ENCODE data around the gene ARHGAP23.
A peak's percentile ranks its signal among the peaks of the same experiment; 100 is the strongest.
"Not testable (repeated sequence)": the region's sequence is repeated elsewhere in the genome, so short reads cannot be mapped to it uniquely, and the experiment has no call there.

Gene ARHGAP23

DNA sequence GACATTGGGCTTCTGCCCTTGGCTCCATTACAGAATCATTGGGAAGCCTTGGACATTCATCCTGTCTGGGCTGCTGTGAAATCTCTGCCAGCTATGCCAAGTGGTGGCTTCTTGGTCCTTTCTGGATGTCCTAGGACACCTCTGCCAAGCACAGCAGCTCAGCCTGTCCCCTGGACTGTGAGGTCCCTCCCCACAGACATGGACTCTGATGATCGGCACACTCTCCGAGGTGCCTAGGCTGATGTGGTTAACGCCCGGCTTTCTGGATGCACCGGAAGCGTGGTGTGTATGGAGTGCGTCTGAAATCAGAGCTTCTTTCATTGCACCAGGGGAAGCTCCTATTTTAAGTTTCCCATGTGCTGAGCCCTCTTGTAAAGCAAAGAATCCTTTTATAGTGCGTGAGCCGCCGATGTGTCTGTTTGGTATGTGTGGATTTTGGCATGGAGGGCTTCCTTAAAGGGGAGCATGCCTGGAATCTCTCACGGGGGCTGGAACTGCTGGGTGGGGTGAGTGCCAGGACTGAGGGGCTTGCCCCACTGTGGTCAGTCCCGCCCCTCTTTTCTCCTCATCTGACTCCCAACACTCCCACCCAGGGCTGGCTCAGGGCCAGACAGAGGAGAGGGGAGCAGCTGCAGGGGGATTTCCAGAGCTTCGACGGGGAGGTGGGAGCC is 7.0 kb upstream of the ARHGAP23 start:
- no peak for DNase-seq

DNA sequence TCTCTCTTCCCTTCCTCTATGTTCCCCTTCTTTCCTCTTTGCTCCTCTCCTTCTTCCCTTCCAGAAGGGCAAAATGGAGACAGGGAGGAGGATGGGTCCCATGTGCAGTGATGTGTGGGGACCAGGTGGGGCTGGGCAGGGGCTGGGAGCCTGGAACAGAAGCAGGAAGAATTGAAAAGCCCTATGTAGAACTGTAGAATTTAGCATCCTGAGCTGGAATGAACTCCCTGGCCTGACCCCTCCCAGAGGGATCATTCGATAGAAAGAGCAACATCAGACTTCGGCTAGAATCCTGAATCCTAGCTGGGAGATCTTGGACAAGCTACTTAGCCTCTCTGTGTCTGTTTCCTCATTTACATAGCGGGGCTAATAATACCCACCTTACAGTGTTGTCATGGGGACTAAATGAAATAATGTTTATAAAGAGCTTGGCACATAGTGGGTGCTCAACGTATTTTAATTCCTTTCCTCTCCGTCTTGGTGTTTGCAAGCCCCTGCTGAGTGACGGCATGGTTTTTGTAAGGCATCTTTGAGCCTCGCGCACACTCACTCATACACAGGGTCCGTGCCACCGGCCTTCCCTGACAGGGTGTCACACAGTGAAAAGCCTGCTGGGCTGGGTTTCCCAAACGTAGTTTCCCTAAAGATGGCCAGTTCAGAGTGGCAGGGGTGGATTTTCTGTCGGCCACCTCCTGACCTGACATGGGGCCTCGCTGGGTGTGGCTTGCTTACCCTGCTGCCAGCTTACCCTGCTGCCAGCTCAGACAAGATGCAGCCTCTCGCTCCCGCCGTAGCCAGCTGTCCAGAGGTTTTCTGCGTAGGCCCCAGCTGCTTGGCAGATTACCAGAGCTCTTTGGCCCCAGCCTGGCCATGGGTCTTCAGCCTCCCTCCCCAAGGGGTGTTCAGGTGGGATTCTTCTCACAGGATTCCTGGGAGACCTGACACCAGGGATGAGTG is 6.1 kb upstream of the ARHGAP23 start:
- no peak for DNase-seq

GRCh38 chr17:38424297-38424972 is 3.8 kb upstream of the ARHGAP23 start:
- no peak for DNase-seq

DNA sequence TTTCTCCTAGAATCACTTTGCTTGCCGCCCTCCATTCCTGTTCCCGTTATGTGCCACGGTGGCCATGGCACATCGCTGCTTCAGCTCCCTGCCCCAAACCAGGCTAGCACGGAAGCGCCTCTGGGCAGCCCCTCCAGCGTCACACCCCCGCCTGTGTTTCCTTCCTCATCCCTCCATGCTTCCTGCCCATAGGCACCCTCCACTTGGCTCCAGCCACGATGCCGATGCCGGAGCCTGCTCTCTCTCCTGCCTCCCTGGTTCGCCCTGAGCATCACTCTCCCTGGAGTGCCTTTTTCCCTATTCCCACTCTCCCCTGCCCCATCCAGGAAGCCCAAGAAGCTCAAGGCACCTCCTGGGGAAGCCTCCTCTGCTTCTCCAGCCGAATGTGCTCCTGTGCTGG is 3.2 kb upstream of the ARHGAP23 start:
- DNase-seq: no peak

DNA sequence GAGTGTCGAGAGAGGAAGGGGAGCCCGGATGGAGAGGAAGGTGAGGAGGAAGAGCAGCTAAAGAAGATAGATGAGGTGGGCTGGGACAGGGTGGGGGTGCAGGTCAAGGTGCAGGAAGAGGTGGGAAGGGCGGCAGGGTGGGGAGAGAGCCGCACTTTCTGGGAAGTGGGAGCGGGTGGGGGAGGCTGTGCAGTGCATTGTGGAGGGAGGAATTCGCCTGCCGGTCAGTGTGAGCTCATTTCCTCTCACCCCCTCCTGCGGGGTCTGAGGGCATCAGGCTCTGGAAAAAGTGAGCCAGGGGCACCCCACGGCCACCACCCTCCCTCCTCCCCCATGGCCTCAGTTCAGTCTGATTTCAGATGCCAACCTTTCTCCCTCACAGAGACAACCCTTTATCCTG is 2.5 kb upstream of the ARHGAP23 start:
- DNase-seq: no peak

- DNase-seq: no peak
These were observed 1.8 kb upstream of the ARHGAP23 start for GRCh38 chr17:38426441-38426840.

DNA sequence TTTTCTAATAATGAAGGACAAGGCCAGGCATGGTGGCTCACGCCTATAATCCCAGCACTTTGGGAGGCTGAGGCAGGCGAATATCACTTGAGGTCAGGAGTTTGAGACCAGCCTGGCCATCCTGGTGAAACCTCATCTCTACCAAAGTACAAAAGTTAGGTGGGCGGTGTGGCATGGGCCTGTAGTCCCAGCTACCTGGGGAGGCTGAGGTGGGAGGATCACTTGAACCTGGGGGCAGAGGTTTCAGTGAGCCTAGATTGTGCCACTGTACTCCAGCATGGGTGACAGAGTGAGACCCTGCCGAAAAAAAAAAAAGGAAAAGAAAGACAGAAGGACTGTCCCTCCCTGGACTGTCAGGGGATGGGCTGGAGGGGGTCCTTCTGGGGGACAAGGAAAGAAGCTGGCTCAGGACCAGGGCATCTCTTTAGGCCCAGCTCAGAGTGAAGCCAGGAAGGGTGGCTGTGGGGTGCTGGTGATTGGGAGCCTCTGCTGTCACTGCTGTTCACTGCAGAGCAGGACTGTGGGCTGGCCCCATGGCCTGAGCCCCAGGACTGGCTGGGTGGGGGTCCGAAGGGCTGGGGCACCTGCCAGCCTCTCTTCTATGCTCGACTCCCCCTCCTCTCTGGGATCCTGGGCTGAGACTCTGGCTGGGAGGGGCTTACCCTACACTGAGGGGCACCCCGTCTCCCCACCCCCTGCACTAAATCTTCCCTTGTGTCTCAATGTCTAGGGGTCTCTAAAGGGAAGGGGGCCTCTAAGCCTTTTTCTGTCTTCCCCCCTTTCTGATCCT is 909 bp upstream of the ARHGAP23 start:
- no peak for DNase-seq

- peak; percentile 10 for DNase-seq
These were observed 543 bp downstream of the ARHGAP23 start for GRCh38 chr17:38428643-38429371.

GRCh38 chr17:38429476-38430100 is 1.3 kb downstream of the ARHGAP23 start:
- DNase-seq: no peak

DNA sequence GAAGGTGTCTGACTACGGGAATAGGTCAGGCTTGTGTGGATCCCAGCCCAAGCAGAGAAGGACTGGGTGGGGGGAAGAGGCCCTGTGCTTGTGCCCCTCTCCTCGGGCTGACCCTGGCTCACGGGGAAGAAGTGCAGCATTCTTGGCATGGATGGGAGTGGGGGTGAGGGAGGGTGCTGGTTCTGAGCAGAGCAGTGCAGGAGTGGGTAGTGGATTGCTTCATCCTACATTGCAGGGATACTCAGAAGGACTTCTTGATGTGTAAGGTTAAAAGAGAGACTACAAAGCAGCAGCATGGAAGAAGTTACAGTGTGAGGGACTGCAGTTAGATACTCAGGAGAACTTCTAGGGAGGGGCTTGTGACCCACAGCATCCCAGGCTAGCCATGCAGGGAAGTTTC is 2.1 kb downstream of the ARHGAP23 start:
- DNase-seq: no peak

DNA sequence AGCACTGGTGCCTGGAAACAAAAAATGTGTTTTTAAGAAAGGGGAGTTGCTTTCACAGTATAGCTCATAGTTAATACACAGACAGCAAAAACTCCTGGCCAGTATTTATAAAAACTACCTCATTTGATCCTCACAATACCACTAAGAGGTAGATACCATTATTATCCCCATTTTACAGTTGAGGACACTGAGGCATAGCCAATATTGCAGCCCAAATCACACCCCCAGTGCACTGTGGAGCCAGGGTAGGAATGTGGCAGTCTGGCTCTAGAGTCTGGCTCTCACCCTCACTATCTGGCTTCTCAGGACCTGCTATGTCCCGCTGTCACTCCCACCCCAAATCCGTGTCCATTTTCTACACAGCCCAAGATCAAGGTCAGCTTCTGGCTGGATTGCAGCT is 2.6 kb downstream of the ARHGAP23 start:
- DNase-seq: no peak

- no peak for DNase-seq
These were observed 3.3 kb downstream of the ARHGAP23 start for GRCh38 chr17:38431346-38432145.

- DNase-seq: no peak
These were observed 6.0 kb downstream of the ARHGAP23 start for GRCh38 chr17:38434178-38434665.

- no peak for DNase-seq
These were observed 7.5 kb downstream of the ARHGAP23 start for GRCh38 chr17:38435795-38436194.

DNA sequence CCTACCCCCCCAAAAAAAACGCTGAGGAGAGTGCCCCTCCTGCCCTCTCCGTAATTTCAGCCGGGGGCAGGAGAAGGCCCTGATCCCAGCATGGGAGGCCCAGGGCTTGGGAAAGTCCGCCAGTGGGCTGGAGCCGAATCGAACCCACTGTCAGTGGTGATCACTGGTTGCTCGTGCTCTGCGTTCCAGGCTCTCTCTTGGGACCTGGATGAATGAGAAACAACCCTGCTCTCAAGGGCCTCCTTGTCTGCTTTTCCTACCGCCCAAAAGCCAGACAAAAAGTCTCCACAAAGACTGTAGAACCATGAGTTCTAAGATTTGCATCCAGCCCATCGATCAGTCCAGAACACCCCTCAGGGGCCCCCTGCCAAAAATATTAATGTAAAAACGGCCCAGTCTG is 8.1 kb downstream of the ARHGAP23 start:
- DNase-seq: no peak

DNA sequence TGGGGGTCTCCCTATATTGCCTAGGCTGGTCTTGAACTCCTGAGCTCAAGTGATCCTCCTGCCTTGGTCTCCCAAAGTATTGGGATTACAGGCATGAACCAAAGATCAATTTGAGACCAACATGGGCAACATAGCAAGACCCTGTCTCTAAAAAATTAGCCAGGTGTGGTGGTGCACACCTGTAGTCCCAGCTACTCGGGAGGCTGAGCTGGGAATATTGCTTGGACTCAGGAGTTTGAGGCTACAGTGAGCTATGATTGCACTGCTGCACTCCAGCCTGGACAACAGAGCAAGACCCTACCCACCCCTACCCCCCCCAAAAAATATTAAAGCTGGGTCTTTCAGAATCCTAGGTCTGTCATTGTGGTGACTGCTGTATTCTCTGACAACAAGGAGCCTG is 9.0 kb downstream of the ARHGAP23 start:
- not testable (repeated sequence) for DNase-seq

DNA sequence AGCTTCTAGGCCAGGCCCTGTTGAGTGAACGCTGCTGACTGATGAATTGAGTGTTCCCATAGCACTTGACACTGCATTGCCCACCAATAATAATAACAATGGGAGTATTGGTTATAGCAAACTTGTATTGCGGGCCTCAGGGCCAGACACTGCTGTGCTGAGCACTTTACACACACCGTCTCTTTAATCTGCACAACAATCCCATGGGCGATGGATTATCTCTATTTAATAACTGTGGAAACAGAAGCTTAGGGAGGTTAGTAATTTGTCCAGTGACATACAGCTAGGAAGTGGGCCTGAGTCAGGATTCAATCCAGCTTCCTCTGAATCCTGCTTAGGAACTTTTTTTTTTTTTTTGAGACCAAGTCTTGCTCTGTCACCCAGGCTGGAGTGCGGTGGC is 11.2 kb downstream of the ARHGAP23 start:
- no peak for DNase-seq

- no peak for DNase-seq
These were observed 12.5 kb downstream of the ARHGAP23 start for GRCh38 chr17:38440614-38441397.

DNA sequence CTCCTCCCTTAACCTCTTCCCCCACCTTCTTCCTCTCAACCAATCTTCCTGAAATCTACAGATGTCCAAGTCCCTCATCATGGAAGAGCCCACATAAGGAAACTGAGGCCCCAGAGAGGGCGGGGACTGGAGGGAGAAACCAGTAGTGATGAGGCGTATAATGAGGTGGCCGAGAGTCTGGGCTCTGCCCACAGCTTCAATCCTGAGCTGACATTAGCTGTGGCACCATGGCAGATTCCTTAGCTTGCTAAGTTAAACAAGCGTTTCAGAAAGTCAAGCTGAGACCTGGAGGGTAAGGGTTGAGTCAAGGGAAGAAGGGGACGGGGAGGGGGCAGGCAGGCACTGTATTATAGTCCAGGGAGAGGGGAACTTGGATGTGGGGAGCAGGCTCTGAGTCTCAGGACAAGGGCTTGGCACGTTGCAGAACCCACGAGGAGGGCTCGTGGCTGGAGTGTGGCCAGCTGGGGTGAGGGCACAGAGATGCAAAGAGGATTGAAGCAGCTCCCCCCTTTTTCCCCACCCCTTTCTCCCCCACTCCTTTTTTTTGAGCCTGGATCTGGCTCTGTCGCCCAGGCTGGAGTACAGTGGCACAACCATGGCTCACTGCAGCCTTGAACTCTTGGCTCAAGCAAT is 13.3 kb downstream of the ARHGAP23 start:
- no peak for DNase-seq
